Brain pericyte (primary cell): ENCODE data around the gene RIBC2.
A peak's percentile ranks its signal among the peaks of the same experiment; 100 is the strongest.
"Not testable (repeated sequence)": the region's sequence is repeated elsewhere in the genome, so short reads cannot be mapped to it uniquely, and the experiment has no call there.

ENCODE experiments used
- DNase-seq: peaks from one replicate; pipeline ENCODE4 v3.0.0-alpha.2; 2012; ENCODE audit warnings: low read depth, low spot score

The RIBC2 gene

GRCh38 chr22:45413368-45414211, at the start of gene RIBC2, which contains the start of gene SMC1B:
Gene RIBC2, plus strand, starts transcription at chr22:45413693. Its CDS starts 194 bp downstream, at chr22:45413887.
Gene SMC1B, minus strand, starts transcription at chr22:45413599. Its CDS starts 32 bp downstream, at chr22:45413567.
- DNase-seq: peak; percentile 13

- DNase-seq: no peak
Measured at GRCh38 chr22:45366713-45367112, 46.8 kb upstream of the RIBC2 start.

- DNase-seq: not testable (repeated sequence)
Measured at GRCh38 chr22:45373592-45373991, 39.9 kb upstream of the RIBC2 start.

- DNase-seq: no peak
Measured at GRCh38 chr22:45376009-45376408, 37.5 kb upstream of the RIBC2 start.

- DNase-seq: no peak
Measured at GRCh38 chr22:45376703-45377102, 36.8 kb upstream of the RIBC2 start.

GRCh38 chr22:45381348-45381747, 32.1 kb upstream of the RIBC2 start:
- no peak for DNase-seq

GRCh38 chr22:45389546-45389945, 23.9 kb upstream of the RIBC2 start:
- no peak for DNase-seq

GRCh38 chr22:45397806-45398205, 15.7 kb upstream of the RIBC2 start:
- no peak for DNase-seq

- DNase-seq: no peak
Measured at GRCh38 chr22:45398214-45398613, 15.3 kb upstream of the RIBC2 start.

GRCh38 chr22:45399712-45400445, 13.6 kb upstream of the RIBC2 start:
- DNase-seq: no peak

- DNase-seq: no peak
Measured at GRCh38 chr22:45402466-45402985, 11.0 kb upstream of the RIBC2 start.

- no peak for DNase-seq
Measured at GRCh38 chr22:45407793-45408192, 5.7 kb upstream of the RIBC2 start.

GRCh38 chr22:45413013-45413367, 503 bp upstream of the RIBC2 start:
- no peak for DNase-seq

GRCh38 chr22:45418056-45418769, 4.7 kb downstream of the RIBC2 start:
- no peak for DNase-seq

GRCh38 chr22:45418770-45419138, 5.3 kb downstream of the RIBC2 start:
- DNase-seq: no peak

GRCh38 chr22:45420011-45420410, 6.5 kb downstream of the RIBC2 start:
- DNase-seq: no peak

GRCh38 chr22:45420539-45420938, 7.0 kb downstream of the RIBC2 start:
- no peak for DNase-seq

- DNase-seq: no peak
Measured at GRCh38 chr22:45421349-45422055, 8.0 kb downstream of the RIBC2 start.

- DNase-seq: no peak
Measured at GRCh38 chr22:45422237-45422983, 8.9 kb downstream of the RIBC2 start.

GRCh38 chr22:45423524-45423923, 10.0 kb downstream of the RIBC2 start:
- DNase-seq: no peak
